ENCODE results near the gene PHF12.
A peak's percentile ranks its signal among the peaks of the same experiment; 100 is the strongest.

Gene PHF12

DNA sequence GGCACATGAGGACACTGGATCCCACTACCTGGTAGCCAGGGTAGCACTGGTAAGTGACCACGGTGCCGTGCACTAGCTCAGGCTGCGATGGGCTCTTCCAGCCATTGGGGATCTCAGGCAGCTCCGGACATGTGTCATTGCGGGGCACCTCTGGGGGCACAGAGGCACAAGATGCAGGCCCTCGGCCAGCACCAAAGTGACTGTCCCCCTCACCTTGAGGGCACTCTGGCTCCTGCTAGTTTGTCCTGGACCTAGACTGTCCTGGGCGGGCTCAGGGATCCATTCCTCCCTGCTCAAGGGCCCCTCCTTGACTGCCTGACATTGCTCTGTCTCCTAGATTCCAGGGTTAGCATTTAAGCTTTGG is 6.7 kb upstream of the PHF12 start:
- Histone ChIP-seq H3K4me3 (ENCODE audit: low read length) (no peak overlapping the region), H3K27ac (ENCODE audit: low read depth, low read length) (no peak overlapping the region), H3K36me3 (ENCODE audit: control insufficient read depth, insufficient read depth, low read length) (peaks cover 2% of the 10 kb centered on the region), H3K4me1 (ENCODE audit: control insufficient read depth, insufficient read depth, low read length) (peaks cover under 1% of the 10 kb centered on the region), H3K9ac (ENCODE audit: low read length) (no peak overlapping the region), H3K27me3 (ENCODE audit: control insufficient read depth, insufficient read depth, low read length) (no peaks in the 10 kb centered on the region)

DNA sequence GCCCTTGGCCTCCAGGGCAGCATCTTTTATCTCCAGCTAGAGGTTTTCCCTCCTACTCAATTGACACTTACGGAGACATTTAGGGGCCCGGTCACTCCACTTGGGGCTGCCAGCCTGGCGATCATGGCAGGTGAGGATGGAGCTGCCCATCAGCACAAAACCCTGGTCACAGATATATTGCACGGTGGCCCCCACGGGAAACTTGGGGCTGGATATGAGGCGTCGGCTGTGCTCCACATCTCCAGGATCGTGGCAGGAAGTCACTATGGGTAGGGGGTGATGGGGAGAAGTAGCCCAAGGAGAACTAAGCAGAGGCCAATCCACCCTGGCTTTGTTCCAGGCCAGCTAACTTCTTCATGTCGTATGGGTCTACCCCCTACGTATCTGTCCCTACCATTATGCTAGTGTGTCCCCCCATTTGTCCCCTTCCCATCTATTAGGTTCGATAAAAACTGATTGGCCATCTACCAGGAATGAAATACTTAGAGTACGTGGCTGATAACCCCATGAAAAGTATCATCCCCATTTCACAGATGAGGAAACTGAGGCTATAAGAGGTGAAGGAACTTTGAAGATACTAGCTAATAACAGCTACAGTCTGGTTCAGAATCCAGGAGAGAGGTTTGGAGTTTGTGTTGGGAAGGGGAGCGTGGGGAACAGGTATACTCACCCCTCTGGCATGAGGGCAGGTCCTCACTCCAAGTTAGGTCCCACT is 6.1 kb upstream of the PHF12 start:
- no peak overlapping the region for H3K9ac ChIP-seq (ENCODE audit: low read length)
- H3K36me3 ChIP-seq (ENCODE audit: control insufficient read depth, insufficient read depth, low read length) = peaks cover 2% of the 10 kb centered on the region
- H3K27me3 ChIP-seq (ENCODE audit: control insufficient read depth, insufficient read depth, low read length) = no peaks in the 10 kb centered on the region
- H3K4me3 ChIP-seq (ENCODE audit: low read length) = no peak overlapping the region
- H3K4me1 ChIP-seq (ENCODE audit: control insufficient read depth, insufficient read depth, low read length) = peaks cover 5% of the 10 kb centered on the region
- no peak overlapping the region for H3K27ac ChIP-seq (ENCODE audit: low read depth, low read length)

DNA sequence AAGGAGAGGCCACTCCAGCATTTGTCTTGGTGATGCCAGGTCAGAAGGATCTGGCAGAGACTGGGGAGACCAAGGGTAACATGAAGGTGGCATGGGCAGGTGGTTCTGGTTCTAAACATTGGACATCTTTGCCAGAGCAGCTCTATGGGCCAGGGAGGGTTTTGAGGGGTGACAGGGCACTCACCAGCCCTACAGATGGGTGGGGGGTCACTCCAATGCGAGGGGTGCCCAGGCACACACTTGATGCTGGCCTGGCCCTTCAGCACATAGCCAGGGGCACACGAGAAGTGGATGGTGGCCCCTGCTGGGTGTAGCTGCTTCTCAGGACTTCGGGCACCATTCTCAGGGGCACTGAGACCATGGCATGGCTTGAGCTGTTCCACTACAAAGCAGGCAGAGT is 5.5 kb upstream of the PHF12 start:
- Histone ChIP-seq H3K4me3 (ENCODE audit: low read length) (no peak overlapping the region), H3K4me1 (ENCODE audit: control insufficient read depth, insufficient read depth, low read length) (peaks cover 5% of the 10 kb centered on the region), H3K27me3 (ENCODE audit: control insufficient read depth, insufficient read depth, low read length) (no peaks in the 10 kb centered on the region), H3K36me3 (ENCODE audit: control insufficient read depth, insufficient read depth, low read length) (peaks cover 2% of the 10 kb centered on the region), H3K27ac (ENCODE audit: low read depth, low read length) (no peak overlapping the region), H3K9ac (ENCODE audit: low read length) (no peak overlapping the region)

DNA sequence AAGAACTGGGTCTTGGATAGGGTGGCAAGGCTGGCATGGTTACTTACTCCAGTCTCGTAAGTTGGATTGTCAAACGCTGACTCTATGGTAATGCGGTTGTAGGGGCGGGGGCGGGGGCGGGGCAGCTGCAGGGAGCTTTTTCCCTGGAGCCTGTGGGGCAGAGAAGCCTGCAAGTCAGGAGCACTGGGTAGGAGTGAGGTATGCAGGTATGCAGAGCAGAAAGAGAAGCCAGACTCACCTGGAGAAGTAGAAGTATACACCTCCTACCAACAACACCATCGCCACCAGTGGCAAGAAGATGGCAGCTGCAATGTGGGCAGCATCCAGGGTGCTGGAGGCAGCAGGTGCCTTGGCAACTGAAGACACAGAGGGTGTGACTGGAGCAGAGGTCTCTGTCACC is 4.8 kb upstream of the PHF12 start:
- Histone ChIP-seq H3K4me1 (ENCODE audit: control insufficient read depth, insufficient read depth, low read length) (peaks cover 5% of the 10 kb centered on the region), H3K27me3 (ENCODE audit: control insufficient read depth, insufficient read depth, low read length) (no peaks in the 10 kb centered on the region), H3K27ac (ENCODE audit: low read depth, low read length) (no peak overlapping the region), H3K4me3 (ENCODE audit: low read length) (no peak overlapping the region), H3K36me3 (ENCODE audit: control insufficient read depth, insufficient read depth, low read length) (peaks cover 2% of the 10 kb centered on the region), H3K9ac (ENCODE audit: low read length) (no peak overlapping the region)

DNA sequence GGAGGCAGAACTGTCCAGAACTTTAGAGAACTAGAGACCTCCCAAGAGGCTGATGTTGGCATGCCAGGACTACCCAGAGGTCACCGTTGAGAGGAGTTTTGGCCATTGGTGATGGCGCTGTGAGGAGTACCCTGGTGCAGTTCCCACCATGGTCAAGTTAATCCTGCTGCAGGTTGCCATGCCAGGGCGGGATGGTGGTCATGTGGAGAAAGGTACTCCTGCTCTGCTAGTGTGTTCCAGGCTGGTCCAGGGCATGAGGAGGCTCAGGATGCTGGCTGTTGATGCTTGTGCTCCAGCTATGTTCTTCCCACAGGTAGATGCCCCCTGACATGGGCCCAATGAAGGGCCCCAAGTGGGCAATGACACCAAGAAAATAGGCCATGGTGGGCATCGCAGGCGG is 4.1 kb upstream of the PHF12 start:
- peaks cover 2% of the 10 kb centered on the region for H3K36me3 ChIP-seq (ENCODE audit: control insufficient read depth, insufficient read depth, low read length)
- no peaks in the 10 kb centered on the region for H3K27me3 ChIP-seq (ENCODE audit: control insufficient read depth, insufficient read depth, low read length)
- H3K4me1 ChIP-seq (ENCODE audit: control insufficient read depth, insufficient read depth, low read length) = peaks cover 5% of the 10 kb centered on the region
- H3K9ac ChIP-seq (ENCODE audit: low read length) = no peak overlapping the region
- no peak overlapping the region for H3K4me3 ChIP-seq (ENCODE audit: low read length)
- no peak overlapping the region for H3K27ac ChIP-seq (ENCODE audit: low read depth, low read length)

DNA sequence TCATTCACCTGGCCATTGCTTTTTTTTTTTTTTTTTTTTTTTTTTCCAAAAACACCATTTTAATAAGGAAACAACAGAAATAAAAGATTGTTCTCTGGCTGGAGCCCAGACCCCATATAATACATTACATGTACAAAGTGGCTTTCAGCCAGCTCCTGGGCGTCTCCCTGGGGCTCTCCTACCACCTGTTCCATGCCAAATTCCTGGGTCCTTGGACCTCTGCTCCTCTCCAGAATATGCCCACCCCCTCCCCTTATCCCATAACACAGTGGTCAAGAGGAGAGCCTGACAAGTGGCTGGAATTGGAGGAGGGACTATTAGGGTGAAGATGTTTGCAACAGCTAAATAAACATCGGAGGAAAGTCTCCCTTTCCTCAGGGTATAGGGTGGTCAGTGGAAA is 3.6 kb upstream of the PHF12 start:
- Histone ChIP-seq H3K4me1 (ENCODE audit: control insufficient read depth, insufficient read depth, low read length) (peaks cover 5% of the 10 kb centered on the region), H3K27me3 (ENCODE audit: control insufficient read depth, insufficient read depth, low read length) (no peaks in the 10 kb centered on the region), H3K27ac (ENCODE audit: low read depth, low read length) (no peak overlapping the region), H3K4me3 (ENCODE audit: low read length) (no peak overlapping the region), H3K9ac (ENCODE audit: low read length) (no peak overlapping the region), H3K36me3 (ENCODE audit: control insufficient read depth, insufficient read depth, low read length) (peaks cover 2% of the 10 kb centered on the region)

DNA sequence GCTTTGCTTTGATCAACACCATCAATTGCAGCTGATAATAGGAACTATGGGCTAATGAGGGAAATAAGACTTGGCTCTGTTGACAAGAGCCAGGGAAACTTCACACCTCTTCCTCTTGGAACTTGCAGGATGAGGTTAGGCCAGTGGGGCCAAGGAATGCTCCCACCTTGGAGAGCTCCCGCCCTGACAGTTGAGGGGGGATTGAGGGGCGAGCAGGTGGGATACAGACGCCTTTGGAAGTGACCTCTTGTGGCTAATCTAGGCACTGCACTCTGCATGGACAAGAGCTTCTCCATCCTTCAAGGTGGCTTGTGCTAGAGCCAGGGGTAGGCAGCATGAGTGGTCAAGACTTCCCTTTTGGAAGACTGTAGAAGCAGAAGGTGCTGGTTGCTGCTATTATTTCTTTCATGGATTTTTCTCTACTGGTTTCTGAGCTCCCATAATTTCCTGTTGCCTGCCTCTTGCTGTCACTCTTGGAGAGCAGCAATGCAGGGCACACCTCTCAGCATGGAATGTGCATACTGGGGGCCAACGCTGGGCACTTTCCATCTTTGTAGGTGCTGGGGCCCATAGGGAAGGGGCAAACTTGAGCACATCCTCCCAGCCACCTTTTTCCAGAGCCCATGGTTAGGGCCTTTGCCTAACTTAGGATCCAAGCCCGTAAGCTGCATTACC is 2.3 kb upstream of the PHF12 start:
- no peaks in the 10 kb centered on the region for H3K27me3 ChIP-seq (ENCODE audit: control insufficient read depth, insufficient read depth, low read length)
- no peak overlapping the region for H3K4me3 ChIP-seq (ENCODE audit: low read length)
- no peak overlapping the region for H3K9ac ChIP-seq (ENCODE audit: low read length)
- no peak overlapping the region for H3K27ac ChIP-seq (ENCODE audit: low read depth, low read length)
- H3K4me1 ChIP-seq (ENCODE audit: control insufficient read depth, insufficient read depth, low read length) = peaks cover 5% of the 10 kb centered on the region
- no peaks in the 10 kb centered on the region for H3K36me3 ChIP-seq (ENCODE audit: control insufficient read depth, insufficient read depth, low read length)

DNA sequence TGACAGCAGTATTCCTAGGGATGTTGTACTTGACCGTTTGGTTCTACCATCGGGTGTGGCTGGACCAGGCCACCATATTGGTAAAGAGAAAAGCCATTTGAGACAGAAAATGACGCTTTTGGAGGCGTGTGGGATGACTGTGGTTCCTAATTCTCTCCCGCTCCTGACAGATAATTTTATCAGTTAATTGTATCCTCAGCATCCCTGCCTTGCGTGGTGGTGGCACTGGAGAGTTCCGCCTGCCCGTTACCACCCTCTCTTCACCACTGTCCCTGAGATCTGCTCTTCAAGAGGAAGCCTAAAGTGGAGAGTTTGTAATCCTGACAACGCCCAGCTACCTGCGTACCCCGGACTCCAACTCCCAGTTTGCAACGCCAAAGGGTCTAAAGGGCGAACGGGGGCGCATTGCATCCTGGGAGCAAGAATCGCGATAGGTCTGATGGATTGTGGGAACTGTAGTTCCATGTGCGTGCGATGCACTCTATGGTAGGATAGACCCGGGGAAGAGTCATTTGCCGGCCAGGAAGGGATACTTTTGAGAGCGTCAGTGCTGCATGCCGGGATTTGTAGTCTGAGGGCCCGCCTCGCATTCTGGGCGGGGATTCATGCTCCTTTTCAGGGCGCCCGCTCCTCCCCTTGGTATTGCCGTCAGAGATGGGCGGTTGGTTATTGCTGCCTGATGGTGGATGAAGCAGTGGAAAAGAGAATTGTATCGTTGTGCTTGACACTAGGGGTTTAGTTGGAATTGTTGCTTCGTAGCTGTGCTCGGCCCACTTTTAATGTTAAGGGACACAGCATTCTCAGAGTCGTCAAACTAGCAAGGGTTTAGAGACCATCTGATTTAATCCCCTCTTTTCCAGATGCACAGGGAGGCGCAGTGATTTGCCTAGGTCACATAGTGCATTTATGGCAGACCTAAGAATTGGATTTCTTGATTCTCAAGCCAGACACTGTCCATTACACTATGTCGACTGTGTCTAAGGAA is 965 bp upstream of the PHF12 start:
- Histone ChIP-seq H3K27ac (ENCODE audit: low read depth, low read length) (peak overlapping the region; percentile 99), H3K27me3 (ENCODE audit: control insufficient read depth, insufficient read depth, low read length) (no peaks in the 10 kb centered on the region), H3K4me3 (ENCODE audit: low read length) (peak overlapping the region; percentile 92), H3K36me3 (ENCODE audit: control insufficient read depth, insufficient read depth, low read length) (no peaks in the 10 kb centered on the region), H3K4me1 (ENCODE audit: control insufficient read depth, insufficient read depth, low read length) (peaks cover 17% of the 10 kb centered on the region), H3K9ac (ENCODE audit: low read length) (peak overlapping the region; percentile 77)

DNA sequence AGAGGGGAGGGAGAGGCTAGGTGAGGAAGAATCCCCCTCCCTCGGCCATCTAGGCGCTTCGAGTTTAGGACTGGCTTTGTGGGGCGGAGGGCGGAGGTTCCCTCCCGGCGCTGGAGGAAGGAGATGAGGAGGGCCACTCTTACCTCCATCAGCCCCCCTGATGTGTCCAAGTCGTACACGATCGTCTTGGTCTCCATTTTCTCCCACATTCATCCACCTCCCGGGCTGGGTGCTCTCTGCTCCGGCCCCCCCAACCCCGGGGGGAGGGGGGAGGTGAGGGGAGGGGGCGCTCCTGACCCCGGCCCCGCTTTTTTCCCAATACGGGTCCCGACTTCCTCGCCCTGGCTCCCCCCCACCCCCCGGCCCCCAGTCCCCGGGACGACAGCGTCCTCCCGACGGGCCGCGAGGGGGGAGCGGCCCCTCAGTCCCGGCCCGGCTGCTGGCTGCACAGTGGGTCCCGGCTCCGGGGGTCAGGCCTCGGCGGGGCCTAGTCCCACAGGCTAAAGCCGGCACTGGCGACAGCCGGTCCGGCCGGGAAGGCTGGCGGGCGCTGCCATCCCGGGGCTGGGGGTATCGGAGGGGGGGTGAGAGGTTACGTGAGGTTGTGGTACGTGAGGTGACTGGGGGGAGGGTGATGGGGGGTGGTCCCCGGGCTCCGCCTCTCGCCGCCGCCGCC is 428 bp downstream of the PHF12 start:
- H3K4me1 ChIP-seq (ENCODE audit: control insufficient read depth, insufficient read depth, low read length) = peaks cover 23% of the 10 kb centered on the region
- H3K27me3 ChIP-seq (ENCODE audit: control insufficient read depth, insufficient read depth, low read length) = no peaks in the 10 kb centered on the region
- H3K9ac ChIP-seq (ENCODE audit: low read length) = peak overlapping the region; percentile 82
- peak overlapping the region; percentile 91 for H3K27ac ChIP-seq (ENCODE audit: low read depth, low read length)
- H3K36me3 ChIP-seq (ENCODE audit: control insufficient read depth, insufficient read depth, low read length) = no peaks in the 10 kb centered on the region
- peak overlapping the region; percentile 95 for H3K4me3 ChIP-seq (ENCODE audit: low read length)

DNA sequence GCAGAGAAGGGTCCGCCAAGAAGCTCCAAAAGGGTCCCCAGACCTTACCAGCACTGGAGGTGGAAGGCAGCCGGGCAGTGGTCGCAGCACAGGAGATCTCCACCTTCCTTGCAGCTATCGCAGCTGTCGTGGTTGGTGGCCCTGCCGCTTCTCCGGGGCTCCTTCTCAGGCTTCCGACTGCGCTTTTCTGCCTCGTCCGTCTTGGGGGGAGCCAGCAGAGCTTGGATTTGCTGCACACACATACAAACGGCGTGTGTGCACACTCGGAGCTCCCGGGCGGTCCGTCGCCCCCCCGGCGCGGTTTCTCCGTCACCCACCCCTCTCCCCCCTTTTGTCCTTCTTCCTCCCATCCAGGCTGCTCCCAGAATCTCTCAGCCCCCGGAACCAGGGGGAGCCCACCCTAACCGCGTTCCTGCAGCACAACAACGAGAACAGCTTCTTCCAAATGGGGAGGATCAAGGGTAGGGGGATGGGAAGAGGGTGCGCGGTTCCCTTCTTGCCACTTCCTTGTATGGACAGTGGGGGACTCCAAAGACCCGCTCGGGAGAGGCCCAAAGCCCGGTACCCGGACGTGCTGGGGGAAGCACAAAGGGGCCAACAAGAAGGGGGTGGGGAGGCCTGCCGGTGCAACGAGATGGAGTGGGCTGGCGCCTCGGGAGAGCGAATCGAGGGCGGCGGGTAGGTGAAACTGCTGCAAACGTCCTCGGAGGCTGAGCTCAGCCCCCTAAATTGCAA is 1.1 kb downstream of the PHF12 start:
- peak overlapping the region; percentile 95 for H3K4me3 ChIP-seq (ENCODE audit: low read length)

DNA sequence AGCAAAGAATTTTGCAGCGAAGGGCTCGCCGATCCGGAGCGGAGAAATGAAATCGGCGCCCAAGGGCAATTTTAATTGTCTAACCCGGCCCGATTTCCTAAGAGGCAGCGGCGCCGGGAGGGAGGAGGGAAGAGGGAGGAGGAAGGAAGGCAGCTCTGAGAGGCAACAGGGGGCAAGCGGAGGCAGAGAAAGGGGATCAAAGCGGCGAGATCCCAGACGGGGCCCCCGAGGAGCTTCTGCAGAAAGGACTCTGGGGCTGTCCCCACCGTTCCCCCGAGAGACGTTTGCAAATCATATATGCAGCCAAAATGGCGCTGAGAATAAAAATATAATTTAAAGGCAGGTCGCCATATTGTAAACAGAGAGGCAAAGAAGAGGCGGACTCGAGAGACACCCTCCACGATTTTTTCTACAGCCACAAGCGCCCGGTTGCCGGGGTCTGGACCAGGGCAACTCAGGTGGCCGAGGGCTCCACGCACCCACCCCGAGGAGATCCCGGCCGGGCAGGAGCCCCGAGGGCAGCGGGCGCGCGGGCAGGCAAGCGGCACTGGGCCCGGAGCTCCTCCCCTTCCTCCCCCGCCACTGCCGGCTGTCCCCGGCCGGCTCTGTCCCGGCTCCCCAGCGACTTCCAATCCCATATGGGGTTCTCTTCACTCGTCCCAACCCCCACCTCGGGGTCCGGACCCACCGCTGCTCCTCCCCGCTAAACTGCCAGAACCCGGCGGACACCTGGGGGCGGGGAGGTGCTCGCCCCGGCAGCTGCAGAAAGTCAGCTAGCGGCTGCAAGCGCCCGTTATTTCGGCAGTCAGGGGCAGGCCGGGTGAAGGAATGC is 1.9 kb downstream of the PHF12 start:
- Histone ChIP-seq H3K4me3 (ENCODE audit: low read length) (peak overlapping the region; percentile 95), H3K4me1 (ENCODE audit: control insufficient read depth, insufficient read depth, low read length) (peaks cover 30% of the 10 kb centered on the region), H3K9ac (ENCODE audit: low read length) (peak overlapping the region; percentile 82), H3K27me3 (ENCODE audit: control insufficient read depth, insufficient read depth, low read length) (no peaks in the 10 kb centered on the region), H3K36me3 (ENCODE audit: control insufficient read depth, insufficient read depth, low read length) (no peaks in the 10 kb centered on the region), H3K27ac (ENCODE audit: low read depth, low read length) (peak overlapping the region; percentile 91)

More for the DNA sequence above, 1.1 kb downstream of the PHF12 start:
- Histone ChIP-seq H3K27me3 (ENCODE audit: control insufficient read depth, insufficient read depth, low read length) (no peaks in the 10 kb centered on the region), H3K27ac (ENCODE audit: low read depth, low read length) (peak overlapping the region; percentile 91), H3K4me1 (ENCODE audit: control insufficient read depth, insufficient read depth, low read length) (peaks cover 26% of the 10 kb centered on the region), H3K9ac (ENCODE audit: low read length) (peak overlapping the region; percentile 82), H3K36me3 (ENCODE audit: control insufficient read depth, insufficient read depth, low read length) (no peaks in the 10 kb centered on the region)
